ENCODE results near the gene SEMA3F. TPM values are rescaled to one million over a fixed set of nuclear protein-coding genes. Genes with fewer than 3 reads are reported as not detected.

SEMA3F gene
- 10 to 100 TPM; 25.5 to 35.1 TPM for total RNA-seq

- Histone ChIP-seq H3K27ac (no peak within 1 kb of the TSS), H3K9me3 (no peaks in the 10 kb centered on the region), H3K4me1 (ENCODE audit: control insufficient read depth in 1 of 2, low read depth in 2 of 2) (peaks cover 12 to 74% of the 10 kb centered on the region in 2 donors), H3K27me3 (replicated peaks; ENCODE audit: insufficient read depth) (no peaks in the 10 kb centered on the region), H3K36me3 (no peaks in the 10 kb centered on the region), H3K4me3 (peak within 1 kb of the TSS; percentile 69)
- ATAC-seq (ENCODE audit: insufficient number of reproducible peaks, low FRiP score, low read depth) (peak; percentile 32), DNase-seq (ENCODE audit: low spot score) (no peak)
- TF ChIP-seq CTCF (IDR thresholded peaks at IDR 0.05): no peak
These were observed at the start of gene SEMA3F for GRCh38 chr3:50154840-50155490. SEMA3F (plus strand) TSS chr3:50155324; CDS start chr3:50159623, 4,299 bp downstream.

- ATAC-seq (ENCODE audit: insufficient number of reproducible peaks, low FRiP score, low read depth) (no peak), DNase-seq (ENCODE audit: low spot score) (no peak)
- H3K4me1 ChIP-seq (ENCODE audit: control insufficient read depth in 1 of 2, low read depth in 2 of 2): no peaks in the 10 kb centered on the region
- H3K9me3 ChIP-seq: no peaks in the 10 kb centered on the region
- H3K27ac ChIP-seq: no peak overlapping the region
- no peaks in the 10 kb centered on the region for H3K27me3 ChIP-seq (replicated peaks; ENCODE audit: insufficient read depth)
- TF ChIP-seq CTCF (IDR thresholded peaks at IDR 0.05): no peak
- H3K4me3 ChIP-seq: no peak overlapping the region
- peaks cover 96% of the 10 kb centered on the region for H3K36me3 ChIP-seq
These were observed 43.4 kb upstream of the SEMA3F start for GRCh38 chr3:50111757-50112156.

- H3K4me1 ChIP-seq (ENCODE audit: control insufficient read depth in 1 of 2, low read depth in 2 of 2): no peaks in the 10 kb centered on the region
- ATAC-seq (ENCODE audit: insufficient number of reproducible peaks, low FRiP score, low read depth): no peak
- no peaks in the 10 kb centered on the region for H3K9me3 ChIP-seq
- no peak overlapping the region for H3K4me3 ChIP-seq
- DNase-seq (ENCODE audit: low spot score): no peak
- TF ChIP-seq CTCF (IDR thresholded peaks at IDR 0.05): no peak
- H3K36me3 ChIP-seq: peaks cover 96% of the 10 kb centered on the region
- H3K27me3 ChIP-seq (replicated peaks; ENCODE audit: insufficient read depth): no peaks in the 10 kb centered on the region
- H3K27ac ChIP-seq: no peak overlapping the region
These were observed 42.7 kb upstream of the SEMA3F start for GRCh38 chr3:50112462-50112861.

- no peak overlapping the region for H3K27ac ChIP-seq
- H3K27me3 ChIP-seq (replicated peaks; ENCODE audit: insufficient read depth): no peaks in the 10 kb centered on the region
- peaks cover 68% of the 10 kb centered on the region for H3K36me3 ChIP-seq
- DNase-seq (ENCODE audit: low spot score) (no peak), ATAC-seq (ENCODE audit: insufficient number of reproducible peaks, low FRiP score, low read depth) (no peak)
- no peaks in the 10 kb centered on the region for H3K9me3 ChIP-seq
- peaks cover 0 to 4% of the 10 kb centered on the region in 2 donors for H3K4me1 ChIP-seq (ENCODE audit: control insufficient read depth in 1 of 2, low read depth in 2 of 2)
- H3K4me3 ChIP-seq: no peak overlapping the region
- no peak for TF ChIP-seq CTCF (IDR thresholded peaks at IDR 0.05)
These were observed 38.0 kb upstream of the SEMA3F start for GRCh38 chr3:50117120-50117519.

GRCh38 chr3:50118237-50118636 is 36.9 kb upstream of the SEMA3F start:
- ATAC-seq (ENCODE audit: insufficient number of reproducible peaks, low FRiP score, low read depth) (no peak), DNase-seq (ENCODE audit: low spot score) (no peak)
- no peak for TF ChIP-seq CTCF (IDR thresholded peaks at IDR 0.05)
- Histone ChIP-seq H3K4me3 (no peak overlapping the region), H3K27me3 (replicated peaks; ENCODE audit: insufficient read depth) (no peaks in the 10 kb centered on the region), H3K36me3 (peaks cover 59% of the 10 kb centered on the region), H3K9me3 (no peaks in the 10 kb centered on the region), H3K4me1 (ENCODE audit: control insufficient read depth in 1 of 2, low read depth in 2 of 2) (peaks cover 0 to 4% of the 10 kb centered on the region in 2 donors), H3K27ac (no peak overlapping the region)
